Activated T-helper 9 cell treated with anti-CD3 and anti-CD28 coated beads, Interleukin-2, amount 50 U/mL, for 16 hours (primary cell): ENCODE data around the gene SSU72.
"Not testable (repeated sequence)": the region's sequence is repeated elsewhere in the genome, so short reads cannot be mapped to it uniquely, and the experiment has no call there.

Experiments
- DNase-seq: peaks from one replicate; pipeline ENCODE4 v3.0.0-alpha.2; 2020; ENCODE audit warnings: low read depth

Gene SSU72

GRCh38 chr1:1495461-1495975, 79.1 kb downstream of the SSU72 start:
- not testable (repeated sequence) for DNase-seq

DNA sequence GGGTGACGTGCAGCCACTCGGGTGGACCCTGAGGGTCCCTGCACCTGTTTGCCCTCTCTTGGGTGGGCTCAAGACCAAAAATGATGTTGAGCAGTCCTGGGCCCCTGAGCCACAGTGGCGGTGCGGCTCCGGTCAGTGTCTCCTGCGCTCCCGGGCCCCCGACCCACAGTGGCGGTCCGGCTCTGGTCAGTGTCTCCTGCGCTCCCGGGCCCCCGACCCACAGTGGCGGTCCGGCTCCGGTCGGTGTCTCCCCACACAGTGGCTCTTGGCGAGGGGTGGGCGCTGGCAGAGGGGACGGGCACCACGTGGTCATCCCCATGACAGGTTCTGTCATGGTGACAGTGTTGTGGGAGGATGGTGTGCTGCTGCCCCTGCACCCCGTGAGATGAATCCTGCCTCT, 80.4 kb downstream of the SSU72 start:
- DNase-seq = not testable (repeated sequence)
